Measurements from ENCODE around the gene SFTPD.

SFTPD gene

GRCh38 chr10:79941146-79941545, 7.8 kb downstream of the SFTPD start:
- H3K4me2 ChIP-seq (ENCODE audit: low read depth, low read length, poor library complexity, severe bottlenecking) = no peak overlapping the region
- peaks cover 4% of the 10 kb centered on the region for H3K4me1 ChIP-seq (ENCODE audit: insufficient read depth, low read length, poor library complexity, severe bottlenecking)
- no peak overlapping the region for H3K9ac ChIP-seq (ENCODE audit: low read depth, low read length, poor library complexity, severe bottlenecking)
- no peaks in the 10 kb centered on the region for H3F3A ChIP-seq (ENCODE audit: low read depth)
- H3K36me3 ChIP-seq (ENCODE audit: insufficient read depth, low read length) = no peaks in the 10 kb centered on the region
- H3K79me2 ChIP-seq (ENCODE audit: insufficient read depth, low read length) = no peaks in the 10 kb centered on the region
- no peaks in the 10 kb centered on the region for H3K9me2 ChIP-seq (replicated peaks; ENCODE audit: low read depth, low read length)
- H3K27me3 ChIP-seq (ENCODE audit: insufficient read depth, low read length, poor library complexity, severe bottlenecking) = no peaks in the 10 kb centered on the region
- H3K9me3 ChIP-seq (ENCODE audit: insufficient read depth, low read depth, low read length) = no peaks in the 10 kb centered on the region
- H3K4me3 ChIP-seq (ENCODE audit: low read length, poor library complexity, severe bottlenecking) = no peak overlapping the region
- H2AFZ ChIP-seq (ENCODE audit: low read length) = no peak overlapping the region
- H4K20me1 ChIP-seq (ENCODE audit: insufficient read depth, low read length, poor library complexity, severe bottlenecking) = no peaks in the 10 kb centered on the region
- TF ChIP-seq, protein P1, sequence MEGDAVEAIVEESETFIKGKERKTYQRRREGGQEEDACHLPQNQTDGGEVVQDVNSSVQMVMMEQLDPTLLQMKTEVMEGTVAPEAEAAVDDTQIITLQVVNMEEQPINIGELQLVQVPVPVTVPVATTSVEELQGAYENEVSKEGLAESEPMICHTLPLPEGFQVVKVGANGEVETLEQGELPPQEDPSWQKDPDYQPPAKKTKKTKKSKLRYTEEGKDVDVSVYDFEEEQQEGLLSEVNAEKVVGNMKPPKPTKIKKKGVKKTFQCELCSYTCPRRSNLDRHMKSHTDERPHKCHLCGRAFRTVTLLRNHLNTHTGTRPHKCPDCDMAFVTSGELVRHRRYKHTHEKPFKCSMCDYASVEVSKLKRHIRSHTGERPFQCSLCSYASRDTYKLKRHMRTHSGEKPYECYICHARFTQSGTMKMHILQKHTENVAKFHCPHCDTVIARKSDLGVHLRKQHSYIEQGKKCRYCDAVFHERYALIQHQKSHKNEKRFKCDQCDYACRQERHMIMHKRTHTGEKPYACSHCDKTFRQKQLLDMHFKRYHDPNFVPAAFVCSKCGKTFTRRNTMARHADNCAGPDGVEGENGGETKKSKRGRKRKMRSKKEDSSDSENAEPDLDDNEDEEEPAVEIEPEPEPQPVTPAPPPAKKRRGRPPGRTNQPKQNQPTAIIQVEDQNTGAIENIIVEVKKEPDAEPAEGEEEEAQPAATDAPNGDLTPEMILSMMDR (conservative IDR thresholded peaks at IDR 0.05; ENCODE audit: low read length) = no peak
- TF ChIP-seq EZH2phosphoT487 (IDR thresholded peaks at IDR 0.05; ENCODE audit: borderline replicate concordance) = no peak

- Histone ChIP-seq H3K4me3 (ENCODE audit: low read length, poor library complexity, severe bottlenecking) (no peak overlapping the region), H3K9ac (ENCODE audit: low read depth, low read length, poor library complexity, severe bottlenecking) (no peak overlapping the region), H3K36me3 (ENCODE audit: insufficient read depth, low read length) (no peaks in the 10 kb centered on the region), H2AFZ (ENCODE audit: low read length) (no peak overlapping the region), H3F3A (ENCODE audit: low read depth) (no peaks in the 10 kb centered on the region), H3K9me3 (ENCODE audit: insufficient read depth, low read depth, low read length) (no peaks in the 10 kb centered on the region), H3K4me2 (ENCODE audit: low read depth, low read length, poor library complexity, severe bottlenecking) (no peak overlapping the region), H3K79me2 (ENCODE audit: insufficient read depth, low read length) (no peaks in the 10 kb centered on the region), H4K20me1 (ENCODE audit: insufficient read depth, low read length, poor library complexity, severe bottlenecking) (no peaks in the 10 kb centered on the region), H3K27me3 (ENCODE audit: insufficient read depth, low read length, poor library complexity, severe bottlenecking) (no peaks in the 10 kb centered on the region), H3K4me1 (ENCODE audit: insufficient read depth, low read length, poor library complexity, severe bottlenecking) (peaks cover 4% of the 10 kb centered on the region), H3K9me2 (replicated peaks; ENCODE audit: low read depth, low read length) (no peaks in the 10 kb centered on the region)
- TF ChIP-seq, protein P1 (conservative IDR thresholded peaks at IDR 0.05; ENCODE audit: low read length) = no peak
- TF ChIP-seq EZH2phosphoT487 (IDR thresholded peaks at IDR 0.05; ENCODE audit: borderline replicate concordance) = no peak
Observed at GRCh38 chr10:79940431-79940830, 8.5 kb downstream of the SFTPD start.

- H3F3A ChIP-seq (ENCODE audit: low read depth) = no peaks in the 10 kb centered on the region
- H3K36me3 ChIP-seq (ENCODE audit: insufficient read depth, low read length) = no peaks in the 10 kb centered on the region
- TF ChIP-seq, protein P1 (conservative IDR thresholded peaks at IDR 0.05; ENCODE audit: low read length) = no peak
- peaks cover 4% of the 10 kb centered on the region for H3K4me1 ChIP-seq (ENCODE audit: insufficient read depth, low read length, poor library complexity, severe bottlenecking)
- H3K4me3 ChIP-seq (ENCODE audit: low read length, poor library complexity, severe bottlenecking) = no peak overlapping the region
- no peaks in the 10 kb centered on the region for H3K27me3 ChIP-seq (ENCODE audit: insufficient read depth, low read length, poor library complexity, severe bottlenecking)
- no peaks in the 10 kb centered on the region for H3K9me2 ChIP-seq (replicated peaks; ENCODE audit: low read depth, low read length)
- H2AFZ ChIP-seq (ENCODE audit: low read length) = no peak overlapping the region
- no peaks in the 10 kb centered on the region for H3K9me3 ChIP-seq (ENCODE audit: insufficient read depth, low read depth, low read length)
- no peak overlapping the region for H3K9ac ChIP-seq (ENCODE audit: low read depth, low read length, poor library complexity, severe bottlenecking)
- no peaks in the 10 kb centered on the region for H4K20me1 ChIP-seq (ENCODE audit: insufficient read depth, low read length, poor library complexity, severe bottlenecking)
- H3K4me2 ChIP-seq (ENCODE audit: low read depth, low read length, poor library complexity, severe bottlenecking) = no peak overlapping the region
- H3K79me2 ChIP-seq (ENCODE audit: insufficient read depth, low read length) = no peaks in the 10 kb centered on the region
Observed at GRCh38 chr10:79939969-79940368, 8.9 kb downstream of the SFTPD start.
